OCI-LY7 (cell line): ENCODE results near the gene ABCB11. TPM values are rescaled to one million over a fixed set of nuclear protein-coding genes. Genes with fewer than 3 reads are reported as not detected.

Experiments used
- BruUV-seq: library from RNA; stranded (reverse); fragments of 400-500 nt; replicated peaks from 2 replicates; lab custom pipeline; 2021; lab: Mats Ljungman, UMichigan
- CTCF ChIA-PET: fragments of 300-600 bp; sonication (Branson Sonifier 250); formaldehyde crosslinking; loops from one replicate; lab custom pipeline; 2022; ENCODE audit warnings: antibody characterized with exemption; ENCODE audit not compliant: unreplicated experiment; lab: Charles Lee
- POLR2A ChIA-PET: fragments of 300-600 bp; sonication (Branson Sonifier 250); formaldehyde crosslinking; loops from one replicate; lab custom pipeline; 2022; ENCODE audit warnings: antibody characterized with exemption; lab: Charles Lee
- DNase-seq: peaks from one replicate; pipeline ENCODE4 v3.0.0-alpha.2; 2015; ENCODE audit warnings: low spot score
- H2AFZ ChIP-seq: fragments of 200-600 bp; sonication (generic), shearing (Covaris generic); 2 replicates; pipeline ENCODE4 v1.6.1; 2014; ENCODE audit warnings: mild to moderate bottlenecking, antibody characterized with exemption, low read length, moderate library complexity
- H3K27ac ChIP-seq: fragments of 200-600 bp; sonication (generic); 2 replicates; pipeline ENCODE4 v1.5.1; 2014; ENCODE audit warnings: mixed run types, low read depth, mild to moderate bottlenecking, moderate library complexity, low read length, inconsistent platforms; ENCODE audit not compliant: poor library complexity, severe bottlenecking
- H3K36me3 ChIP-seq: fragments of 200-600 bp; sonication (generic); 2 replicates; pipeline ENCODE4 v1.6.1; 2014; ENCODE audit warnings: mild to moderate bottlenecking, antibody characterized with exemption, low read length, moderate library complexity, mixed read lengths; ENCODE audit not compliant: insufficient read depth
- H3K4me1 ChIP-seq: fragments of 200-600 bp; sonication (generic); 2 replicates; pipeline ENCODE4 v1.5.1; 2014; ENCODE audit warnings: mild to moderate bottlenecking, low read length; ENCODE audit not compliant: insufficient read depth, poor library complexity, severe bottlenecking
- H3K4me2 ChIP-seq: fragments of 200-600 bp; sonication (generic); 2 replicates; pipeline ENCODE4 v1.6.1; 2014; ENCODE audit warnings: mild to moderate bottlenecking, low read length
- H3K4me3 ChIP-seq: fragments of 200-600 bp; sonication (generic); 2 replicates; pipeline ENCODE4 v1.5.1; 2014; ENCODE audit warnings: mild to moderate bottlenecking, low read depth, low read length; ENCODE audit not compliant: poor library complexity, severe bottlenecking
- H3K79me2 ChIP-seq: fragments of 200-600 bp; sonication (generic); 2 replicates; pipeline ENCODE4 v1.6.1; 2016; ENCODE audit warnings: low read depth, mild to moderate bottlenecking, low read length, moderate library complexity, mixed read lengths; ENCODE audit not compliant: insufficient read depth
- H3K9me2 ChIP-seq: fragments of 200-600 bp; sonication (generic); 2 replicates; pipeline ENCODE4 v1.6.1; 2016; ENCODE audit warnings: mild to moderate bottlenecking, low read length, mixed read lengths; ENCODE audit not compliant: insufficient read depth
- H3K9me3 ChIP-seq: fragments of 200-600 bp; sonication (generic); 2 replicates; pipeline ENCODE4 v1.6.1; 2014; ENCODE audit warnings: mild to moderate bottlenecking, mixed run types, low read length, mixed read lengths
- H4K20me1 ChIP-seq: fragments of 200-600 bp; sonication (generic); 2 replicates; pipeline ENCODE4 v1.6.1; 2014; ENCODE audit warnings: mild to moderate bottlenecking, antibody characterized with exemption, low read length, moderate library complexity, mixed read lengths; ENCODE audit not compliant: insufficient read depth
- EZH2phosphoT487 ChIP-seq: fragments of 200-600 bp; sonication (generic); IDR thresholded peaks from 2 replicates; pipeline ENCODE4 v1.6.1; 2018; ENCODE audit warnings: low read depth, borderline replicate concordance, mild to moderate bottlenecking, mixed run types, antibody characterized with exemption, low read length, moderate library complexity, mixed read lengths
- intact Hi-C: fragments of 100-400 bp; cut with micrococcal nuclease; formaldehyde crosslinking; loops from one replicate; pipeline ENCODE4 v1.10.0; 2022; ENCODE audit not compliant: unreplicated experiment
- total RNA-seq, 2 experiments: library from RNA; depleted of rRNA in 1 of 2; stranded (reverse); fragments of >200 nt in 1 of 2; shearing (Covaris generic) in 1 of 2; gene quantifications; 2 replicates each; pipeline ENCODE4 v1.2.3, GENCODE V29; 2014 to 2022
- TF ChIP-seq, protein P1 (sequence below): fragments of 200-600 bp; sonication (generic); conservative IDR thresholded peaks from 2 replicates; pipeline ENCODE4 v1.5.1; 2014; ENCODE audit warnings: mild to moderate bottlenecking, antibody characterized with exemption, low read length, moderate library complexity, mixed read lengths

ABCB11 gene
- total RNA-seq, 2 experiments from 2014 or later, result 0.04 TPM; not detected in 1

DNA sequence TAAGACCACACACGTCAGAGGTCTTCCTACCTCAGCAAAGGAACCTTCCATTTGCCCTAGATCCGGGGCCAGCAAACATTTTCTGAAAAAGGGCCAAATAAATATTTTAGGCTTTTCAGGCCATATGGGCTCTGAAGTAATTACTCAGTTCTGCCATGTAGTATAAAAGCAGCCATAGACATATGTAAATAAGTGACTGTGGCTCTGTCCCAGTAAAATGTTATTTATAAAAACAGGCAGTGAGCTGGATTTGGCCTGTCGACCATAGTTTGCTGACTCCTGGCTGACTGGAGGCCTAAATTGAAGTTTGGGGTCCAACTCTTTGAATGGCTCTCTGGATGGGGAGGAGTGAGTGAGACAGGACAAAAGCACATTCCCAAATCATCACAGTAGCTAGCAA, 49.5 kb downstream of the ABCB11 start:
- TF ChIP-seq, protein P1, sequence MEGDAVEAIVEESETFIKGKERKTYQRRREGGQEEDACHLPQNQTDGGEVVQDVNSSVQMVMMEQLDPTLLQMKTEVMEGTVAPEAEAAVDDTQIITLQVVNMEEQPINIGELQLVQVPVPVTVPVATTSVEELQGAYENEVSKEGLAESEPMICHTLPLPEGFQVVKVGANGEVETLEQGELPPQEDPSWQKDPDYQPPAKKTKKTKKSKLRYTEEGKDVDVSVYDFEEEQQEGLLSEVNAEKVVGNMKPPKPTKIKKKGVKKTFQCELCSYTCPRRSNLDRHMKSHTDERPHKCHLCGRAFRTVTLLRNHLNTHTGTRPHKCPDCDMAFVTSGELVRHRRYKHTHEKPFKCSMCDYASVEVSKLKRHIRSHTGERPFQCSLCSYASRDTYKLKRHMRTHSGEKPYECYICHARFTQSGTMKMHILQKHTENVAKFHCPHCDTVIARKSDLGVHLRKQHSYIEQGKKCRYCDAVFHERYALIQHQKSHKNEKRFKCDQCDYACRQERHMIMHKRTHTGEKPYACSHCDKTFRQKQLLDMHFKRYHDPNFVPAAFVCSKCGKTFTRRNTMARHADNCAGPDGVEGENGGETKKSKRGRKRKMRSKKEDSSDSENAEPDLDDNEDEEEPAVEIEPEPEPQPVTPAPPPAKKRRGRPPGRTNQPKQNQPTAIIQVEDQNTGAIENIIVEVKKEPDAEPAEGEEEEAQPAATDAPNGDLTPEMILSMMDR, result no peak
- no peak for TF ChIP-seq EZH2phosphoT487
- intact Hi-C loops, result no loop called here
- DNase-seq, result no peak
- Histone ChIP-seq H3K79me2 (no peaks in the 10 kb centered on the region), H3K9me3 (no peaks in the 10 kb centered on the region), H3K9me2 (no peaks in the 10 kb centered on the region), H3K4me1 (no peaks in the 10 kb centered on the region), H3K4me3 (no peak overlapping the region), H4K20me1 (no peaks in the 10 kb centered on the region), H3K27ac (no peak overlapping the region), H2AFZ (no peak overlapping the region), H3K36me3 (no peaks in the 10 kb centered on the region), H3K4me2 (no peak overlapping the region)
- CTCF ChIA-PET, result no interaction called here
- no TSS peak for BruUV-seq
- POLR2A ChIA-PET, result no interaction called here

DNA sequence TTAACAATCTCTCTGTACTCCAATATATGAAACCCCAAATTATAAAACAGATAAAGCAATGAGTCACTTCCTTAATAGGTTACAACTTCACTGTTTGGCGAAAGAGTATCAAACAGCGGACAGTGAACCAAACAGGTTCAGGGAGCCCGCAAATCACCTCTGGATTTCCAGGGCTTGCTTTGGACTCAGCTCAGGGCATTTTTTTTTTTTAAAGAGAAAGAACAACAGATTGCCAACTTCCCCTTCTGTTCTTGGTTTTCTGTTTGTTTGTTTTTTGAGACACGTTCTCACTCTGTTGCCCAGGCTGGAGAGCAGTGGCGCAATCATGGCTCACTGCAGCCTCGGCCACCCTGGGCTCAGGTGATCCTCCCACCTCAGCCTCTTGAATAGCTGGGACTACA, 52.7 kb downstream of the ABCB11 start:
- Histone ChIP-seq H3K79me2 (no peaks in the 10 kb centered on the region), H4K20me1 (no peaks in the 10 kb centered on the region), H2AFZ (no peak overlapping the region), H3K4me2 (no peak overlapping the region), H3K36me3 (no peaks in the 10 kb centered on the region), H3K9me2 (no peaks in the 10 kb centered on the region), H3K27ac (no peak overlapping the region), H3K4me1 (no peaks in the 10 kb centered on the region), H3K9me3 (0 out of 2 replicates have a peak, but pooled peaks cover 3% of the 10 kb centered on the region), H3K4me3 (no peak overlapping the region)
- intact Hi-C loops, result no loop called here
- CTCF ChIA-PET, result no interaction called here
- POLR2A ChIA-PET, result interaction anchor here (0.7 to 1.2 kb wide), 3 partner anchors 8 to 11 kb away, joined by 3 to 6 read pairs (median 3); no protein-coding TSS in a partner anchor
- DNase-seq, result no peak
- TF ChIP-seq, protein P1, result no peak
- no TSS peak for BruUV-seq

DNA sequence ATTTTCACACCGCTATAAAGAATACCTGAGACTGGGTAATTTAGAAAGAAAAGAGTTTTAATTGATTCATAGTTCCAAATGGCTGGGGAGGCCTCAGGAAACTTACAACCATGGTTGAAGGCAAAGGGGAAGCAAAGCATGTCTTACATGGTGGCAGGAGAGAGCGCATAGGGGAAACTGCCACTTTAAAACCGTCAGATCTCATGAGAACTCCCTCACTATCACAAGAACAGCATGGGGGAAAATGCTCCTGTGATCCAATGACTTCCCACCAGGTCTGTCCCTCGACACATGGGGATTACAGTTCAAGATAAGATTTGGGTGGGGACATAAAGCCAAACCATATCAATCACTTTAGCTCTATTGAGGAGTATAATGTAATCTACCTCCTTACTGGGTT, 53.5 kb downstream of the ABCB11 start:
- H2AFZ ChIP-seq, result no peak overlapping the region
- POLR2A ChIA-PET, result interaction anchor here (0.7 to 1.2 kb wide), 2 partner anchors 9 to 10 kb away, joined by 3 to 6 read pairs; no protein-coding TSS in a partner anchor
- BruUV-seq, result no TSS peak

More for the DNA sequence above, 53.5 kb downstream of the ABCB11 start:
- H3K9me3 ChIP-seq, result 0 out of 2 replicates have a peak, but pooled peaks cover 3% of the 10 kb centered on the region
- no peak overlapping the region for H3K27ac ChIP-seq
- H3K4me2 ChIP-seq, result no peak overlapping the region
- TF ChIP-seq, protein P1, result no peak
- TF ChIP-seq EZH2phosphoT487, result no peak
- no peak for DNase-seq
- intact Hi-C loops, result no loop called here
- H3K9me2 ChIP-seq, result no peaks in the 10 kb centered on the region
- H4K20me1 ChIP-seq, result no peaks in the 10 kb centered on the region
- CTCF ChIA-PET, result no interaction called here
- no peaks in the 10 kb centered on the region for H3K4me1 ChIP-seq
- H3K79me2 ChIP-seq, result no peaks in the 10 kb centered on the region
- H3K4me3 ChIP-seq, result no peak overlapping the region
- H3K36me3 ChIP-seq, result no peaks in the 10 kb centered on the region
